SK-N-SH (cell line): Measurements from ENCODE around the gene SPP2.

ENCODE experiments used
- GABPA ChIP-seq: IDR thresholded peaks from 2 replicates; pipeline ENCODE4 v1.4.0; 2012; ENCODE audit warnings: low read depth, mild to moderate bottlenecking
- NRF1 ChIP-seq: IDR thresholded peaks from 2 replicates; pipeline ENCODE4 v1.6.1; 2012; ENCODE audit warnings: low read depth, mild to moderate bottlenecking, low read length
- RFX5 ChIP-seq: IDR thresholded peaks from 2 replicates; pipeline ENCODE4 v1.6.1; 2012; ENCODE audit warnings: mild to moderate bottlenecking, improper control_type of control experiment, low read length
- TAF1 ChIP-seq: IDR thresholded peaks from 2 replicates; pipeline ENCODE4 v1.6.1; 2012; ENCODE audit warnings: low read depth, mild to moderate bottlenecking, low read length, moderate library complexity, borderline replicate concordance
- TF ChIP-seq, protein P1 (sequence below): fragments of 200-600 bp; sonication (generic); IDR thresholded peaks from 2 replicates; pipeline ENCODE4 v1.6.1; 2017; ENCODE audit warnings: antibody characterized with exemption, mild to moderate bottlenecking, moderate library complexity
- TF ChIP-seq, protein P2 (sequence below): IDR thresholded peaks from 2 replicates; pipeline ENCODE4; 2012
- TF ChIP-seq, protein P3 (sequence below): IDR thresholded peaks from 2 replicates; pipeline ENCODE4 v1.4.0; 2012; ENCODE audit warnings: low read depth

DNA sequence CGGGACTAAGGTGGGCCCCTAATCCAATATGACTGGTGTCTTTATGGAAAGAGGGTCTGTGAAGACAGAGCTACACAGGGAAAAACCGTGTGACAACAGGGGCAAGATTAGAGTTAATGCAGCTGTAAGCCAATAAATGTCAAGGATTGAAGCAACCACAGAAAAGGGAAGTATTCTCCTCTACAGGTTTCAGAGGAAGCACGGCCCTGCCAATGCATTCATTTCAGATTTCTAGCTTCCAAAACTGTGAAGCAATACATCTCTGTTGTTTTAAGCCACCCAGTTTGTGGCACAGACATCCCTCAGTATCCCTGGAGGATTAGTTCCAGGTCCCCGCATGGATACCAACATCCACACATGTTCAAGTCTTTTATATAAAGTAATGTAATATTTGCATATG lies 48.8 kb downstream of the SPP2 start:
- TF ChIP-seq TAF1, result no peak
- TF ChIP-seq, protein P1, sequence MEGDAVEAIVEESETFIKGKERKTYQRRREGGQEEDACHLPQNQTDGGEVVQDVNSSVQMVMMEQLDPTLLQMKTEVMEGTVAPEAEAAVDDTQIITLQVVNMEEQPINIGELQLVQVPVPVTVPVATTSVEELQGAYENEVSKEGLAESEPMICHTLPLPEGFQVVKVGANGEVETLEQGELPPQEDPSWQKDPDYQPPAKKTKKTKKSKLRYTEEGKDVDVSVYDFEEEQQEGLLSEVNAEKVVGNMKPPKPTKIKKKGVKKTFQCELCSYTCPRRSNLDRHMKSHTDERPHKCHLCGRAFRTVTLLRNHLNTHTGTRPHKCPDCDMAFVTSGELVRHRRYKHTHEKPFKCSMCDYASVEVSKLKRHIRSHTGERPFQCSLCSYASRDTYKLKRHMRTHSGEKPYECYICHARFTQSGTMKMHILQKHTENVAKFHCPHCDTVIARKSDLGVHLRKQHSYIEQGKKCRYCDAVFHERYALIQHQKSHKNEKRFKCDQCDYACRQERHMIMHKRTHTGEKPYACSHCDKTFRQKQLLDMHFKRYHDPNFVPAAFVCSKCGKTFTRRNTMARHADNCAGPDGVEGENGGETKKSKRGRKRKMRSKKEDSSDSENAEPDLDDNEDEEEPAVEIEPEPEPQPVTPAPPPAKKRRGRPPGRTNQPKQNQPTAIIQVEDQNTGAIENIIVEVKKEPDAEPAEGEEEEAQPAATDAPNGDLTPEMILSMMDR, result no peak
- no peak for TF ChIP-seq RFX5
- no peak for TF ChIP-seq NRF1
- TF ChIP-seq, protein P2, sequence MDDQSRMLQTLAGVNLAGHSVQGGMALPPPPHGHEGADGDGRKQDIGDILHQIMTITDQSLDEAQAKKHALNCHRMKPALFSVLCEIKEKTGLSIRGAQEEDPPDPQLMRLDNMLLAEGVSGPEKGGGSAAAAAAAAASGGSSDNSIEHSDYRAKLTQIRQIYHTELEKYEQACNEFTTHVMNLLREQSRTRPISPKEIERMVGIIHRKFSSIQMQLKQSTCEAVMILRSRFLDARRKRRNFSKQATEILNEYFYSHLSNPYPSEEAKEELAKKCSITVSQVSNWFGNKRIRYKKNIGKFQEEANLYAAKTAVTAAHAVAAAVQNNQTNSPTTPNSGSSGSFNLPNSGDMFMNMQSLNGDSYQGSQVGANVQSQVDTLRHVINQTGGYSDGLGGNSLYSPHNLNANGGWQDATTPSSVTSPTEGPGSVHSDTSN, result no peak
- TF ChIP-seq, protein P3, sequence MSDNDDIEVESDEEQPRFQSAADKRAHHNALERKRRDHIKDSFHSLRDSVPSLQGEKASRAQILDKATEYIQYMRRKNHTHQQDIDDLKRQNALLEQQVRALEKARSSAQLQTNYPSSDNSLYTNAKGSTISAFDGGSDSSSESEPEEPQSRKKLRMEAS, result no peak
- TF ChIP-seq GABPA, result no peak
